SU-DHL-6 (cell line): ENCODE measurements around the gene RAPGEF5.

ENCODE experiments used
- H2AFZ ChIP-seq: fragments of 200-600 bp; sonication (generic); 2 replicates; pipeline ENCODE4 v1.6.1; 2014; ENCODE audit warnings: low read depth, mild to moderate bottlenecking, moderate library complexity, mixed read lengths, antibody characterized with exemption, low read length; ENCODE audit not compliant: severe bottlenecking
- H3F3A ChIP-seq: fragments of 200-600 bp; shearing (Covaris generic); 2 replicates; pipeline ENCODE4 v1.6.0; 2016; ENCODE audit warnings: antibody characterized with exemption, mild to moderate bottlenecking; ENCODE audit not compliant: insufficient read depth
- H3K27ac ChIP-seq: fragments of 200-600 bp; sonication (generic); 2 replicates; pipeline ENCODE4 v1.5.1; 2016; ENCODE audit warnings: low read depth, mild to moderate bottlenecking, low read length, moderate library complexity, mixed read lengths
- H3K27me3 ChIP-seq: fragments of 200-600 bp; sonication (generic), shearing (Covaris generic); 2 replicates; pipeline ENCODE4 v1.6.0; 2014; ENCODE audit warnings: mild to moderate bottlenecking, low read length
- H3K36me3 ChIP-seq: fragments of 200-600 bp; sonication (generic); 2 replicates; pipeline ENCODE4 v1.6.1; 2014; ENCODE audit warnings: mild to moderate bottlenecking, low read length, mixed read lengths
- H3K4me2 ChIP-seq: fragments of 300-600, 200-600 bp; shearing (Covaris generic), sonication (generic); 2 replicates; pipeline ENCODE4 v1.6.0; 2014; ENCODE audit warnings: low read length, low read depth, mild to moderate bottlenecking; ENCODE audit not compliant: poor library complexity, severe bottlenecking
- H3K4me3 ChIP-seq: fragments of 200-600 bp; sonication (generic); 2 replicates; pipeline ENCODE4 v1.5.1; 2014; ENCODE audit warnings: antibody characterized with exemption, low read length, mild to moderate bottlenecking, mixed read lengths; ENCODE audit not compliant: insufficient read depth, poor library complexity, severe bottlenecking
- H3K79me2 ChIP-seq: fragments of 200-600 bp; sonication (generic); 2 replicates; pipeline ENCODE4 v1.6.1; 2014; ENCODE audit warnings: mild to moderate bottlenecking, low read length, moderate library complexity; ENCODE audit not compliant: insufficient read depth
- H3K9ac ChIP-seq: fragments of 200-600 bp; sonication (generic); 2 replicates; pipeline ENCODE4 v1.7.0; 2014; ENCODE audit warnings: mild to moderate bottlenecking, low read length
- H3K9me2 ChIP-seq: fragments of 200-600 bp; sonication (generic); replicated peaks from 2 replicates; pipeline ENCODE4 v1.6.1; 2014; ENCODE audit warnings: low read length; ENCODE audit not compliant: insufficient read depth
- H3K9me3 ChIP-seq: fragments of 200-600 bp; sonication (generic); 2 replicates; pipeline ENCODE4 v1.6.1; 2014; ENCODE audit warnings: low read length, mixed read lengths; ENCODE audit not compliant: insufficient read depth
- H4K20me1 ChIP-seq: fragments of 200-600 bp; sonication (generic); 2 replicates; pipeline ENCODE4 v1.6.1; 2014; ENCODE audit warnings: low read depth, mild to moderate bottlenecking, antibody characterized with exemption, low read length, moderate library complexity, mixed read lengths
- EZH2phosphoT487 ChIP-seq: fragments of 200-600 bp; sonication (generic), shearing (Covaris generic); conservative IDR thresholded peaks from 2 replicates; pipeline ENCODE4 v1.6.1; 2018; ENCODE audit warnings: mild to moderate bottlenecking, antibody characterized with exemption, low read length, moderate library complexity, mixed read lengths
- TF ChIP-seq, protein P1 (sequence below): fragments of 200-600 bp; sonication (generic); IDR thresholded peaks from one replicate; pipeline ENCODE4 v1.5.1; 2017; ENCODE audit warnings: antibody characterized with exemption, mild to moderate bottlenecking, low read length, moderate library complexity; ENCODE audit not compliant: insufficient read depth, poor library complexity, severe bottlenecking

Gene RAPGEF5

DNA sequence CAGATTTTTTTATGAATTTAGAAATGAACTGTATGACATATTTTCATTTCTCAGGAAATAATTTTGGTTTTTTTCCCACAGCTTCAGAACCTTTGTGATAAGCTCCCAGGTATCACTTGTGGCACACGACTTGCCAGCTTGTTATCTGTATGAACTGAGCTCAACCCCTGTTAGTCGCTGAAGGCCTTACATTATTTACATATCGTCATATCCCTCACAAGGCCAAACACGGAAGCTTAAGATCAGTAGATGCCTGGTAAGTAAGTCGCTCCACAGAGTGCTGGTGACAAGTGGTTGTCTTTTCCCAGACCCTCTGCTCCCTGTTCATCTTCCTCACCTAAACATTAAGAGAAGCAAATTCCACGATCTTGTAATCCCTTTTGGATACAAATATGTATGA is 55.2 kb downstream of the RAPGEF5 start:
- no peak overlapping the region for H3K27ac ChIP-seq
- no peaks in the 10 kb centered on the region for H4K20me1 ChIP-seq
- H3K4me2 ChIP-seq: no peak overlapping the region
- no peaks in the 10 kb centered on the region for H3K9me2 ChIP-seq
- no peak overlapping the region for H2AFZ ChIP-seq
- no peaks in the 10 kb centered on the region for H3K9me3 ChIP-seq
- H3F3A ChIP-seq: no peaks in the 10 kb centered on the region
- H3K27me3 ChIP-seq: no peaks in the 10 kb centered on the region
- no peaks in the 10 kb centered on the region for H3K79me2 ChIP-seq
- TF ChIP-seq EZH2phosphoT487: no peak
- TF ChIP-seq, protein P1, sequence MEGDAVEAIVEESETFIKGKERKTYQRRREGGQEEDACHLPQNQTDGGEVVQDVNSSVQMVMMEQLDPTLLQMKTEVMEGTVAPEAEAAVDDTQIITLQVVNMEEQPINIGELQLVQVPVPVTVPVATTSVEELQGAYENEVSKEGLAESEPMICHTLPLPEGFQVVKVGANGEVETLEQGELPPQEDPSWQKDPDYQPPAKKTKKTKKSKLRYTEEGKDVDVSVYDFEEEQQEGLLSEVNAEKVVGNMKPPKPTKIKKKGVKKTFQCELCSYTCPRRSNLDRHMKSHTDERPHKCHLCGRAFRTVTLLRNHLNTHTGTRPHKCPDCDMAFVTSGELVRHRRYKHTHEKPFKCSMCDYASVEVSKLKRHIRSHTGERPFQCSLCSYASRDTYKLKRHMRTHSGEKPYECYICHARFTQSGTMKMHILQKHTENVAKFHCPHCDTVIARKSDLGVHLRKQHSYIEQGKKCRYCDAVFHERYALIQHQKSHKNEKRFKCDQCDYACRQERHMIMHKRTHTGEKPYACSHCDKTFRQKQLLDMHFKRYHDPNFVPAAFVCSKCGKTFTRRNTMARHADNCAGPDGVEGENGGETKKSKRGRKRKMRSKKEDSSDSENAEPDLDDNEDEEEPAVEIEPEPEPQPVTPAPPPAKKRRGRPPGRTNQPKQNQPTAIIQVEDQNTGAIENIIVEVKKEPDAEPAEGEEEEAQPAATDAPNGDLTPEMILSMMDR: no peak
- H3K36me3 ChIP-seq: no peaks in the 10 kb centered on the region
- no peak overlapping the region for H3K4me3 ChIP-seq
- H3K9ac ChIP-seq: no peak overlapping the region

DNA sequence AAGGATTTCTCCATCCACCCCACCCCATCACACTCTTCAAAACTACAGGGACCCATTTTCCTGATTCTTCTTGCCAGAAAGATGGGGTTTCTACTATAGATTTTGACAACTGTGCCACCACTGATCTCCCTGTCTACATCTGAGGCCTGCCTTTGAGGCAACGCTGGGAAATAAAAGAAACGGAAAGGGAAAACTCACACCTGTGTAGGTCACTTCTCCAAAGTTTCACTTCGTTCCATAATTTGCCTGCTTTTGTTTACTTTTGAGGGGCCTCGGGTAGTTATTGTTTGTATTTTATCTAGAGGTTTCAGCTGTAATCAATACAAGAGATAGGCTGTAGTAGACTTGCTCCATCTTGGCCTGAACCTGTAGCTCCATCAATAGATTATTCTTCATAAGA is 56.1 kb downstream of the RAPGEF5 start:
- Histone ChIP-seq H3K36me3 (no peaks in the 10 kb centered on the region), H3K9me2 (no peaks in the 10 kb centered on the region), H3K27me3 (no peaks in the 10 kb centered on the region), H3K4me3 (no peak overlapping the region), H3K27ac (no peak overlapping the region), H3K79me2 (no peaks in the 10 kb centered on the region), H3F3A (no peaks in the 10 kb centered on the region), H4K20me1 (no peaks in the 10 kb centered on the region), H2AFZ (no peak overlapping the region), H3K4me2 (no peak overlapping the region), H3K9ac (no peak overlapping the region), H3K9me3 (no peaks in the 10 kb centered on the region)
- TF ChIP-seq, protein P1: no peak
- TF ChIP-seq EZH2phosphoT487: no peak

DNA sequence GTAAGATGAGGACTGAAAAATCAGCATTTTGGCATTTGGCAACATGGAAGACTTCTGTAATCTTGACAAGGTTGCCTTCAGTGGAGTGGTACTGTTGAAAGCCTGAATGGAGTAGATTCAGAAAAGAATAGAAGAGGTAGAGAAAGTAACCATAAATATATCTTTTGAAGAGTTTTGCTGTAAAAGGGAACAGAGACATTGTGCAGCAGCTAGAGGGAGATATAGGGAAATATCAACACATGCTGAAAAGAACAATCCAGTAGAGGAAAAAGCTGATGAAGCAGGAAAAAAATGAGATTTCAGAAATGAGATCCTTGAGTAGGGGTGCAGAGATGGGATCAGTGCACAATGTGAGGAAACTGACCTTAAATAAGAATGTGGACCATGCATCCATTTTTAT is 60.0 kb downstream of the RAPGEF5 start:
- no peaks in the 10 kb centered on the region for H3K27me3 ChIP-seq
- no peak overlapping the region for H3K9ac ChIP-seq
- no peak overlapping the region for H3K27ac ChIP-seq
- no peaks in the 10 kb centered on the region for H3F3A ChIP-seq
- no peaks in the 10 kb centered on the region for H3K79me2 ChIP-seq
- H3K36me3 ChIP-seq: no peaks in the 10 kb centered on the region
- no peak overlapping the region for H3K4me3 ChIP-seq
- no peaks in the 10 kb centered on the region for H3K9me2 ChIP-seq
- H2AFZ ChIP-seq: no peak overlapping the region
- H3K4me2 ChIP-seq: no peak overlapping the region
- no peaks in the 10 kb centered on the region for H4K20me1 ChIP-seq
- no peaks in the 10 kb centered on the region for H3K9me3 ChIP-seq
- TF ChIP-seq EZH2phosphoT487: no peak
- TF ChIP-seq, protein P1: no peak

DNA sequence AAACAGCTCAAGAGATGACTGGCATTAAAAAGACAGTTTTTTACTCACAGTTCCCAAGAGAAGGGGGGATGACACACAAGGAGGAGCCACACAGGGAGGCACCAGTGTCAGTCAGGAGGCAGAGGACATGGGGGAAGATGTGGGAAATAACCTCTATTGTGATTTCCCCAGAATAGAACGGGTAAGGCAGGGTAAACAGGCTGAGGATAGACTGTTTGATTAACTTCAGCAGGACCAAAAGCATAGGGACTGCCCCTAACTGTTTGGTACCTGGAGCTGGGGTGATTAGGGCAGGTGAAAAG is 60.7 kb downstream of the RAPGEF5 start:
- Histone ChIP-seq H3K4me3 (no peak overlapping the region), H3K9me3 (no peaks in the 10 kb centered on the region), H3F3A (no peaks in the 10 kb centered on the region), H3K36me3 (no peaks in the 10 kb centered on the region), H3K9me2 (no peaks in the 10 kb centered on the region), H3K4me2 (no peak overlapping the region), H2AFZ (no peak overlapping the region), H3K79me2 (no peaks in the 10 kb centered on the region), H3K27ac (no peak overlapping the region), H3K9ac (no peak overlapping the region), H3K27me3 (no peaks in the 10 kb centered on the region), H4K20me1 (no peaks in the 10 kb centered on the region)
- TF ChIP-seq EZH2phosphoT487: no peak
- TF ChIP-seq, protein P1: no peak
